Omental fat pad (tissue), 4 donors: ENCODE measurements around the gene ELP1. TPM values are rescaled to one million over a fixed set of nuclear protein-coding genes. Genes with fewer than 3 reads are reported as not detected.

Experiments
- ATAC-seq: fragments of 150-250 bp; one replicate; pipeline ENCODE4 v1.9.1; 2016; ENCODE audit warnings: mild to moderate bottlenecking, moderate library complexity; ENCODE audit not compliant: low FRiP score
- DNase-seq: peaks from one replicate; pipeline ENCODE4 v3.0.0-alpha.2; 2019; ENCODE audit warnings: low spot score
- CTCF ChIP-seq, 3 donors: fragments of 450-650 bp; IDR thresholded peaks; one replicate each; pipeline ENCODE4 v1.5.1; 2016 to 2017; ENCODE audit warnings: antibody characterized with exemption in 3 of 3, mild to moderate bottlenecking in 3 of 3, moderate library complexity in 2 of 3
- total RNA-seq, 4 donors: library from RNA; depleted of rRNA; stranded (reverse); fragments of >200 nt; gene quantifications; one replicate each; pipeline ENCODE4 v1.1.0, GENCODE V29; 2016

ELP1 gene
- total RNA-seq, 4 donors from 2014 or later = 16.0 to 24.9 (median 18.7) TPM

DNA sequence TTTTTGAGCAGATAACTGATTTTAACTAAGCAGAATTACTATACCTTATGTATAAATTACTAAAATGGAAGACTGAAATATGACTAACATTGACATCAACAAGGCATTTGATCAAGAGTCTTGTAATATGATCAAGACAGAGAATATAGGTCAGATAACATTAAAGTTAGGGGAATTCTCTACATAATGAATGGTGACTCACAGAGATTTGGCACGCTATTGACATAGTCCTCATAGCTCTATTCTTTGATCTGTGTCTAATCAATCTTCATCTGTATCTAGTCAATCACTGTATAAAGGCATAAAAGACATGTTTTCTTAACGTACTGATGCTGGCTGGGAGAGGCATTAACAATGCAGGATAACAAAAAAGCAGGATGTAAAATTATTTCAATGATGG lies 17.7 kb upstream of the ELP1 start:
- no peak for TF ChIP-seq CTCF (IDR thresholded peaks at IDR 0.05)
- no peak for ATAC-seq
- no peak for DNase-seq

DNA sequence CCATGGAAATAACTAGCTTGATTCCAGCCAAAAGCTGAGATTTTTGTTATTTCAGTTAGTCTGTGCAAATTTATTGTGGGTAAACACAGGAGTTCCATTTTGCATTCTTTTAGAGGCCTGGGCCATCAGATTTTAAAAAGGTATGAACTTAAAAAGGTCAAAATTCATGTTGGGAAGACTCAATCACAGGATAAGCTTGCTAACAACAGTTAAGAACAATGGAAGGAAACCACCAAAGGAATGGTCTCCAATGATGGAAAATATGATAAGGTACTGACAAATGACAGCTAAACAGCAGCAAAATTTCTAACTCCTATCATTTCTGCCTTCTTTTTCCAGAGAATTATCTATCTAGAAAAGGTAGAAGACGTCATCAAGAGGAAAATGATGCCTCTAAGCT lies 16.2 kb upstream of the ELP1 start:
- no peak for TF ChIP-seq CTCF (IDR thresholded peaks at IDR 0.05)
- no peak for DNase-seq
- no peak for ATAC-seq

- DNase-seq (no peak), ATAC-seq (no peak)
- TF ChIP-seq CTCF (IDR thresholded peaks at IDR 0.05) = no peak
Observed at GRCh38 chr9:108939975-108940374, 6.1 kb upstream of the ELP1 start.

GRCh38 chr9:108937561-108938305 lies 3.8 kb upstream of the ELP1 start:
- TF ChIP-seq CTCF (IDR thresholded peaks at IDR 0.05) = no peak
- ATAC-seq (no peak), DNase-seq (no peak)

- ATAC-seq (peak; percentile 92), DNase-seq (no peak)
- TF ChIP-seq CTCF (IDR thresholded peaks at IDR 0.05) = no peak
Observed at GRCh38 chr9:108934323-108934893, 484 bp upstream of the ELP1 start, which contains the start of gene ABITRAM. Gene ABITRAM (plus strand): TSS chr9:108934400. CDS start chr9:108934487, 87 bp downstream.

- no peak for DNase-seq
- no peak for TF ChIP-seq CTCF (IDR thresholded peaks at IDR 0.05)
- no peak for ATAC-seq
Observed at GRCh38 chr9:108933231-108933717, 650 bp downstream of the ELP1 start.

DNA sequence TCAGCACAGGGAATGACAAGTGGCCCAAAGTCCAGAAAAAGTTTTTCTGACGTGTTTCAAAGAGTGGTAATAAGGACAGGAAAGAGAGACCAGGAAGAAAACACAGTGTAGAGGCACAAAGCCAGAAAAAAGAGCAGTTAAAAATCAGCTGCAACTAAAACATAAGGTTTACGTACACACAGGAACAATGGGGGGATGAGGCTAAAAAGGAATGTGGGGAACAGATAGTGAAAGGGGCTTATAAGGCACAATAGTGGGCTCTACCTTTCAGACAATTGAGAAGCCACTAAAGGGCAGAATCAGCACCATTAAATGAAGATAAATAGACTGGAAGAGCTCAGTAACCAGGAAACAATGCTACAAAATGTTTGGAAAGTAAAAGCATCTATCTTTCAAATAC lies 5.5 kb downstream of the ELP1 start:
- no peak for TF ChIP-seq CTCF (IDR thresholded peaks at IDR 0.05)
- no peak for ATAC-seq
- DNase-seq = no peak
